Activated T-cell treated with anti-CD3 and anti-CD28 coated beads for 1 hour (primary cell): Measurements from ENCODE around the gene EIF4E.
"Not testable (repeated sequence)": the region's sequence is repeated elsewhere in the genome, so short reads cannot be mapped to it uniquely, and the experiment has no call there.

Experiments
- DNase-seq: peaks from one replicate; pipeline ENCODE4 v3.0.0-alpha.2; 2020; ENCODE audit warnings: low read depth

EIF4E gene

GRCh38 chr4:98932539-98932938 lies 3.6 kb upstream of the EIF4E start:
- no peak for DNase-seq

- DNase-seq: no peak
These were observed 1.5 kb upstream of the EIF4E start for GRCh38 chr4:98930311-98930865.

- DNase-seq: peak; percentile 3
These were observed 671 bp upstream of the EIF4E start for GRCh38 chr4:98929341-98930267.

GRCh38 chr4:98928131-98928504 lies 815 bp downstream of the EIF4E start:
- DNase-seq: peak; percentile 31

- DNase-seq: not testable (repeated sequence)
These were observed 2.7 kb downstream of the EIF4E start for GRCh38 chr4:98926257-98926656.

- DNase-seq: no peak
These were observed 7.6 kb downstream of the EIF4E start for GRCh38 chr4:98921292-98921691.

GRCh38 chr4:98919996-98920395 lies 8.9 kb downstream of the EIF4E start:
- DNase-seq: no peak

- DNase-seq: not testable (repeated sequence)
These were observed 18.2 kb downstream of the EIF4E start for GRCh38 chr4:98910728-98911127.

GRCh38 chr4:98909646-98910401 lies 19.1 kb downstream of the EIF4E start:
- DNase-seq: no peak

- DNase-seq: no peak
These were observed 20.1 kb downstream of the EIF4E start for GRCh38 chr4:98908703-98909262.

GRCh38 chr4:98908182-98908581 lies 20.8 kb downstream of the EIF4E start:
- DNase-seq: no peak

- no peak for DNase-seq
These were observed 23.1 kb downstream of the EIF4E start for GRCh38 chr4:98905839-98906238.

- DNase-seq: no peak
These were observed 23.6 kb downstream of the EIF4E start for GRCh38 chr4:98905297-98905696.

- no peak for DNase-seq
These were observed 25.0 kb downstream of the EIF4E start for GRCh38 chr4:98903963-98904362.

- no peak for DNase-seq
These were observed 25.4 kb downstream of the EIF4E start for GRCh38 chr4:98903561-98903960.

GRCh38 chr4:98899277-98899676 lies 29.7 kb downstream of the EIF4E start:
- DNase-seq: no peak

GRCh38 chr4:98891478-98892337 lies 37.2 kb downstream of the EIF4E start:
- no peak for DNase-seq

GRCh38 chr4:98890702-98891455 lies 38.1 kb downstream of the EIF4E start:
- no peak for DNase-seq

- DNase-seq: no peak
These were observed 41.8 kb downstream of the EIF4E start for GRCh38 chr4:98887145-98887544.

- DNase-seq: not testable (repeated sequence)
These were observed 42.6 kb downstream of the EIF4E start for GRCh38 chr4:98886382-98886781.

- DNase-seq: not testable (repeated sequence)
These were observed 48.0 kb downstream of the EIF4E start for GRCh38 chr4:98880884-98881283.
